ENCODE results near the gene MSANTD1.

The MSANTD1 gene

GRCh38 chr4:3247399-3248177 lies 1.4 kb upstream of the MSANTD1 start:
- no peak for DNase-seq (ENCODE audit: low read depth, low spot score)

GRCh38 chr4:3248178-3248480 lies 830 bp upstream of the MSANTD1 start:
- no peak for DNase-seq (ENCODE audit: low read depth, low spot score)

GRCh38 chr4:3249711-3250437 lies 915 bp downstream of the MSANTD1 start:
- DNase-seq (ENCODE audit: low read depth, low spot score) = no peak

GRCh38 chr4:3250438-3250955 lies 1.5 kb downstream of the MSANTD1 start:
- DNase-seq (ENCODE audit: low read depth, low spot score) = no peak

- no peak for DNase-seq (ENCODE audit: low read depth, low spot score)
Observed at GRCh38 chr4:3250956-3251690, 2.2 kb downstream of the MSANTD1 start.

- no peak for DNase-seq (ENCODE audit: low read depth, low spot score)
Observed at GRCh38 chr4:3251691-3252479, 2.9 kb downstream of the MSANTD1 start.

- no peak for DNase-seq (ENCODE audit: low read depth, low spot score)
Observed at GRCh38 chr4:3252480-3252828, 3.5 kb downstream of the MSANTD1 start.

- no peak for DNase-seq (ENCODE audit: low read depth, low spot score)
Observed at GRCh38 chr4:3252831-3253641, 4.1 kb downstream of the MSANTD1 start.

GRCh38 chr4:3253808-3254207 lies 4.8 kb downstream of the MSANTD1 start:
- DNase-seq (ENCODE audit: low read depth, low spot score) = no peak

- DNase-seq (ENCODE audit: low read depth, low spot score) = no peak
Observed at GRCh38 chr4:3254302-3255131, 5.6 kb downstream of the MSANTD1 start.

- no peak for DNase-seq (ENCODE audit: low read depth, low spot score)
Observed at GRCh38 chr4:3255611-3256186, 6.7 kb downstream of the MSANTD1 start.

- no peak for DNase-seq (ENCODE audit: low read depth, low spot score)
Observed at GRCh38 chr4:3256230-3257102, 7.5 kb downstream of the MSANTD1 start.

- DNase-seq (ENCODE audit: low read depth, low spot score) = no peak
Observed at GRCh38 chr4:3257103-3257555, 8.2 kb downstream of the MSANTD1 start.

GRCh38 chr4:3257556-3258482 lies 8.9 kb downstream of the MSANTD1 start:
- DNase-seq (ENCODE audit: low read depth, low spot score) = no peak

- no peak for DNase-seq (ENCODE audit: low read depth, low spot score)
Observed at GRCh38 chr4:3261411-3262207, 12.7 kb downstream of the MSANTD1 start.

GRCh38 chr4:3262208-3263052 lies 13.5 kb downstream of the MSANTD1 start:
- DNase-seq (ENCODE audit: low read depth, low spot score) = no peak

Measured in brain pericyte (primary cell).